ENCODE results near the gene SFSWAP. TPM values are rescaled to one million over a fixed set of nuclear protein-coding genes. Genes with fewer than 3 reads are reported as not detected.

SFSWAP gene
- total RNA-seq, 1 donor from 2014 or later: 46.9 TPM

GRCh38 chr12:131770120-131770519 is 59.2 kb downstream of the SFSWAP start:
- ATAC-seq (no peak), DNase-seq (no peak)
- intact Hi-C loops (cut with DNase I): no loop called here
- H3K9me3 ChIP-seq: no peaks in the 10 kb centered on the region
- H3K4me3 ChIP-seq: no peak overlapping the region
- no peaks in the 10 kb centered on the region for H3K27me3 ChIP-seq (ENCODE audit: low read depth)
- peaks cover 100% of the 10 kb centered on the region for H3K36me3 ChIP-seq
- H3K27ac ChIP-seq: no peak overlapping the region
- TF ChIP-seq CTCF (IDR thresholded peaks at IDR 0.05): no peak
- H3K4me1 ChIP-seq: no peaks in the 10 kb centered on the region

DNA sequence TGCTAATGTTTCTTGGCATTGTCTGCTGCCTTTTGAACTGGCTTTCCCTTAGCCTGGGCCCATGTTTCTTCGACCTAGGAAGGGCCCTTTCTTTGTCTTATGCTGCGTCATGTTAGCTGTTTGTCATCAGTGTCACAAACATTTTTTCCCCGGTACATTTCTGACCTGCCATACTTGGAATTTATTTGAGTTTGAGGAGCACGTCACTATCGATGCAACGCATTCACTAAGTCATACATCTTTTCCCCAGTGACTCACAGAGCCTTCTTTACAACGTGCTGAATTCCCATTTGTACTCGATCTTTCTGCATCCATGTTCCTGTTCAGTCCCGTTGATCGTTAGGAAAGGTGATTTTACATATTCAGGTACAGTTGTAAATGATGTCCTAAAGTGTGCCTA is 61.1 kb downstream of the SFSWAP start:
- Histone ChIP-seq H3K9me3 (no peaks in the 10 kb centered on the region), H3K27me3 (ENCODE audit: low read depth) (no peaks in the 10 kb centered on the region), H3K4me3 (no peak overlapping the region), H3K36me3 (peaks cover 96% of the 10 kb centered on the region), H3K4me1 (no peaks in the 10 kb centered on the region), H3K27ac (no peak overlapping the region)
- intact Hi-C loops (cut with DNase I): no loop called here
- DNase-seq (no peak), ATAC-seq (no peak)
- TF ChIP-seq CTCF (IDR thresholded peaks at IDR 0.05): no peak

- H3K9me3 ChIP-seq: no peaks in the 10 kb centered on the region
- H3K4me1 ChIP-seq: no peaks in the 10 kb centered on the region
- H3K27ac ChIP-seq: no peak overlapping the region
- intact Hi-C loops (cut with DNase I): no loop called here
- ATAC-seq (peak; percentile 18 to 32), DNase-seq (no peak)
- no peaks in the 10 kb centered on the region for H3K27me3 ChIP-seq (ENCODE audit: low read depth)
- peaks cover 92% of the 10 kb centered on the region for H3K36me3 ChIP-seq
- no peak overlapping the region for H3K4me3 ChIP-seq
- no peak for TF ChIP-seq CTCF (IDR thresholded peaks at IDR 0.05)
Measured at GRCh38 chr12:131773582-131774221, 62.8 kb downstream of the SFSWAP start.

DNA sequence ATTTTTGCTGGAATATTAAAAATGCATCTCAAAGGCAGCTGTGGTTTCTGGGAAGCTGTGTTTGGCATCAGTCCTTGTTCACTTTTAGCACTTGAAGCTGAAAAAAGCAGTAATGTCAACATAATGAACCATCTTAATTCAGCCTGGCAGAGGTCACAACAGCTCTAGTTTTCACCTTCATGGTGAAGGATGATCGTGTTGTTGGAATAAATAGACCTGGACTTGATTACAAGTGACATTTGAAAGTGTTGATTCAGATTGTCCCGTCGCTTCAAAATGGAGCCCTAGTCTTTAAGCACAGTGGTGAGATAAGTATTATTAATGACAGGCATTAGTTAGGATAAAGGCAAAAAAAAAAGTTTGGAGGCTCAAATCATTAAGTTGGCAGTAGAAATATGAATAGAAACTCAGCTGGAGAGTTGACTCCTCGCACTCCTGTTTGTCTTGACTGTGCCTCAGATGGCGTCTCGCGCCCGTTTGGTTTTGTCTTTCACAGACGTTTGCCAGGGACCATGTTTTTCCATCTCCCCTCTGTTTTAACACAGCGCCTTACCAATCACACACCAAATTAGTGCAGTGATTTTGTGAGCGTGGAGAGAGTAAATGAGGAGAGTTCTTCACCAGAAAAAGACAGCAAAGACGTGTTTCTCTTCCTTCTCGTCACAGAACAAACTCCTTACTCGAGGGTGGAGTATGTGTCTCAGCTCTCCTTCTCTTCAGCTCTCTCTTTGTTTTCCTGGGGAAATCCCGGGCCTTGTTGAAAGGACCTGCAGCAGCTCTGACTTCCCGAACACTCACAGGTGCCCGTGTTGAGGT is 63.9 kb downstream of the SFSWAP start:
- Histone ChIP-seq H3K9me3 (no peaks in the 10 kb centered on the region), H3K36me3 (peaks cover 92% of the 10 kb centered on the region), H3K4me3 (no peak overlapping the region), H3K4me1 (no peaks in the 10 kb centered on the region), H3K27ac (no peak overlapping the region), H3K27me3 (ENCODE audit: low read depth) (no peaks in the 10 kb centered on the region)
- peak; percentile 31 to 53 for ATAC-seq
- intact Hi-C loops (cut with DNase I): no loop called here
- no peak for DNase-seq
- TF ChIP-seq CTCF (IDR thresholded peaks at IDR 0.05): no peak

GRCh38 chr12:131775392-131776236 is 64.7 kb downstream of the SFSWAP start:
- no peak for TF ChIP-seq CTCF (IDR thresholded peaks at IDR 0.05)
- Histone ChIP-seq H3K27ac (no peak overlapping the region), H3K36me3 (peaks cover 92% of the 10 kb centered on the region), H3K9me3 (no peaks in the 10 kb centered on the region), H3K4me3 (no peak overlapping the region), H3K4me1 (no peaks in the 10 kb centered on the region), H3K27me3 (ENCODE audit: low read depth) (no peaks in the 10 kb centered on the region)
- intact Hi-C loops (cut with DNase I): no loop called here
- ATAC-seq (no peak), DNase-seq (no peak)
